Measurements from ENCODE around the gene ZCCHC24.
"Not testable (repeated sequence)": the region's sequence is repeated elsewhere in the genome, so short reads cannot be mapped to it uniquely, and the experiment has no call there.

Gene ZCCHC24

DNA sequence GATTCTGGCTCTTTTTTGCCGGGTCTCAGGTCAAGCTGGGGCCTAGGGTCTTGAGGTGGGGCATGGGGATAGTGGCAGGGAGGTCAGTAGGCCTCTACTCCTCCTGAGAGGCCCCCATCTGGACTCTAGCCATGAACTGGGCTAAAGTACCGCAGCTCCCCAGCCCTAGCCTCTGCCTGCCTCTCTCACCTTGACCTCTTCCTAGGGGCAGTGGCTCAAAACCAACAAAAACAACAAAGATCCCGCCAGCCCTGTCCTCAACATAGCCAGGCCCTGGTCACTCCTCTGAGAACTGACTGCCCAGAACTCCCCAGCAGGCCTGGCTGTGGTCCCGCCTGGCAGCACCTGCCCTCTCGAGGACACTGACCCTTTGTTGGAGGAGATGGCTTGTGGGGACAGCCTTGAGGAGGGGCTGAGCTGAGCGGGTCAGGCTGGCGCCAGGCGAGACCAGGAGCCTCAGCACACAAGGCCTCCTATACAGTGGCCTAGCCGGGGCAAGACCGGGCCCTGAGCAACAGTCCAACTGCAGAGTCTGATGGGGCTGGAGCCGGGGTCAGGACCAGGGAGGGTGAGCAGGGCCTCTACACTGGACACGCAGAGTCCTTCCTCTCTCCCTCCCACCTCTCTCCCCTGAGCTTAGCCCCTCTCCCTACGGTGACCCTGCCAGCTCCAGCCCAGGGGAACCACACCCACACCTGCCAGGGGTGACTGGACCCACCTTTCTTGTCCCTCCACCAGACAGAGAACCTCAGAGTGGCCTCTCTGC is 109.8 kb downstream of the ZCCHC24 start:
- Mint-ChIP-seq H3K9me3 (peaks cover 2% of the 10 kb centered on the region), H3K36me3 (ENCODE audit: low read depth) (no peaks in the 10 kb centered on the region), H3K27me3 (ENCODE audit: low read depth) (peaks cover 5% of the 10 kb centered on the region), H3K4me3 (no peak overlapping the region), H3K4me1 (peaks cover 9% of the 10 kb centered on the region), H3K27ac (no peak overlapping the region)
- TF ChIP-seq, protein P1, sequence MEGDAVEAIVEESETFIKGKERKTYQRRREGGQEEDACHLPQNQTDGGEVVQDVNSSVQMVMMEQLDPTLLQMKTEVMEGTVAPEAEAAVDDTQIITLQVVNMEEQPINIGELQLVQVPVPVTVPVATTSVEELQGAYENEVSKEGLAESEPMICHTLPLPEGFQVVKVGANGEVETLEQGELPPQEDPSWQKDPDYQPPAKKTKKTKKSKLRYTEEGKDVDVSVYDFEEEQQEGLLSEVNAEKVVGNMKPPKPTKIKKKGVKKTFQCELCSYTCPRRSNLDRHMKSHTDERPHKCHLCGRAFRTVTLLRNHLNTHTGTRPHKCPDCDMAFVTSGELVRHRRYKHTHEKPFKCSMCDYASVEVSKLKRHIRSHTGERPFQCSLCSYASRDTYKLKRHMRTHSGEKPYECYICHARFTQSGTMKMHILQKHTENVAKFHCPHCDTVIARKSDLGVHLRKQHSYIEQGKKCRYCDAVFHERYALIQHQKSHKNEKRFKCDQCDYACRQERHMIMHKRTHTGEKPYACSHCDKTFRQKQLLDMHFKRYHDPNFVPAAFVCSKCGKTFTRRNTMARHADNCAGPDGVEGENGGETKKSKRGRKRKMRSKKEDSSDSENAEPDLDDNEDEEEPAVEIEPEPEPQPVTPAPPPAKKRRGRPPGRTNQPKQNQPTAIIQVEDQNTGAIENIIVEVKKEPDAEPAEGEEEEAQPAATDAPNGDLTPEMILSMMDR (IDR thresholded peaks at IDR 0.05; ENCODE audit: unreplicated experiment in 3 of 3), result no peak

DNA sequence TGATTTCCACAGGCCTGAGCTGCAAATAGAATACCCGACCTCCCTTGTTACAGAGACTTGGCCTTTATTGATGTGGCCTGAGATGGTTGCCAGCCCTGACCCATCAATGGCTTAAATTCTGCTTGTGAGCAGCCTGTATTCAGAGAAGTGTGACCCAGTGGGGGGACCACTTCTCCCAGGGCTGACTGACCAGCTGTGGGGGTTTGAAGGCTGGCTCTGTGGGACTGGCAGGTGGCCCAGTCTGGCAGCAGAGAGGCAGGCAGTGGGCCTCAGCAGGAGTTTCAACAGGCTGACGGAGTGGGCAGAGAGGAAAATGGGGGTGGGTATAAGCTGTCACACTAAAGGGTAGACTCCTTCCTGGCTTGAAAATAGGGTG is 110.3 kb downstream of the ZCCHC24 start:
- TF ChIP-seq, protein P1 (IDR thresholded peaks at IDR 0.05; ENCODE audit: unreplicated experiment in 3 of 3), result no peak
- no peak overlapping the region for H3K4me3 Mint-ChIP-seq
- H3K27me3 Mint-ChIP-seq (ENCODE audit: low read depth), result peaks cover 5% of the 10 kb centered on the region
- H3K4me1 Mint-ChIP-seq, result peaks cover 9% of the 10 kb centered on the region
- H3K36me3 Mint-ChIP-seq (ENCODE audit: low read depth), result no peaks in the 10 kb centered on the region
- H3K9me3 Mint-ChIP-seq, result peaks cover 2% of the 10 kb centered on the region
- H3K27ac Mint-ChIP-seq, result no peak overlapping the region

DNA sequence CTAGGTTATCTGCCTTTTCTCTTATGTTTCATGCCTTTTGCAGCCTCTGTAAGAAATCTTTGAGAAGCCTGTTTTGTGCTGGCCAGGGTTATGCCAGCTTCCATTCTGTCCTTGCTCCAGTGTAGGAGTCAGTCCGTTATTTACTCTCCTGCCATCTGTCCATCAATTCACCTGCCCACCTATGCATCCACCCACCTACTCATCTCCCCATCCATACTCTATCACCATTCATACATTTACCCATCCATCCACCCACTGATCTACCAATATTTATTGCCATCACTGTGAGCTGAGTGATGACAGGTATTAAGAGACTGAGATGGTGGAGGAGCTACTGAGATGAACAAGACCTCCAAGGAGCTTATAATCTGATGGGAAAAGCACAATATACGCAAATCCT is 110.9 kb downstream of the ZCCHC24 start:
- no peak overlapping the region for H3K4me3 Mint-ChIP-seq
- H3K27ac Mint-ChIP-seq, result no peak overlapping the region
- peaks cover 2% of the 10 kb centered on the region for H3K9me3 Mint-ChIP-seq
- H3K36me3 Mint-ChIP-seq (ENCODE audit: low read depth), result no peaks in the 10 kb centered on the region
- peaks cover 5% of the 10 kb centered on the region for H3K27me3 Mint-ChIP-seq (ENCODE audit: low read depth)
- peaks cover 9% of the 10 kb centered on the region for H3K4me1 Mint-ChIP-seq
- TF ChIP-seq, protein P1 (IDR thresholded peaks at IDR 0.05; ENCODE audit: unreplicated experiment in 3 of 3), result no peak

DNA sequence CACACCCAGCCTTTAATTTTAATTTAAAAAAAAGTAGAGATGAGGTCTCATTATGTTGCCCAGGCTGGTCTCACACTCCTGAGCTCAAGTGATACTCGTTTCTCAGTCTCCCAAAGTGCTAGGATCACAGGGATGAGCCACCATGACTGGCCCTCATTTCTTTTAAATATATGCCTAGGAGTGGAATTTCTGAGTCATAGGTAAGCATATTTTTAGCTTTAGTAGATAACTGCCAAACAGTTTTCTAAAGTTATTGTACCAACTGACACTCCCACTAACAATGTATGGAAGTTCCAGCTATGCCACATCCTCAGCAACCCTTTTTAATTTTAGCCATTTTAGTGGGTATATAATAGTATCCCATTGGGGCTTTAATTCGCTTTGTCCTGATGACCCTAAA is 111.9 kb downstream of the ZCCHC24 start:
- TF ChIP-seq, protein P1 (IDR thresholded peaks at IDR 0.05; ENCODE audit: unreplicated experiment in 3 of 3), result no peak
- H3K27me3 Mint-ChIP-seq (ENCODE audit: low read depth), result peaks cover 5% of the 10 kb centered on the region
- peaks cover 2% of the 10 kb centered on the region for H3K9me3 Mint-ChIP-seq
- no peak overlapping the region for H3K27ac Mint-ChIP-seq
- peaks cover 9% of the 10 kb centered on the region for H3K4me1 Mint-ChIP-seq
- no peak overlapping the region for H3K4me3 Mint-ChIP-seq
- H3K36me3 Mint-ChIP-seq (ENCODE audit: low read depth), result no peaks in the 10 kb centered on the region

DNA sequence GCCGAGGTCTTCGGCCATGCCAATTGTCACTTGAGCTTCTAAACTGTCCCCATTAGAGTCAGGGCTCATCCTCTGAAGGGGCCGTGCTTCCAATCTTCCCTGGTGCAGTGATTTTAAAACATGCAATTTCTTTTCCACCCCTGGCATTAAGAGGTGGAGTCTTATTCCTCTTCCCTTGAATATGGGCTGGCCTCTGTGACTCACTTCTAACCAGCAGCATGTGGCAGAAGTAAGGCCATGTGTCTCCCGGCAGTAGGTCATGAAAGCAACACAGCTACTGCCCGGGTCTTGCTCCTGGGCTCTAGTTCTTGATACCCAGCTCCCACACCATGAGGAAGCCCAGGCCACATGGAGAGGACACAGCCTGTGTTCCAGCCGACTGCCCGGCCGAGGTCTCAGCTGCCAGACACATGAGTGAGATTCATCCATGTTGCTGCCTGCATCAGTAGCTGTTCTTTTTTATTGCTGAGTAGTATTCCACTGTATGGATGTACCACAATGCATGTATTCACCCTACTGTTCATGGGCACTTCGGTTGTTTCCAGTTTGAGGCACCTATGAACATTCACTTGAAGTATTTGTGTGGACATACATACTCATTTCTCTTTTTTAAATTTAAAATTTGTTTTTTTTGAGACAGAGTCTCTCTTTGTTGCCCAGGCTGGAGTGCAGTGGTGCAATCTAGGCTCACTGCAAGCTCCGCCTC is 112.7 kb downstream of the ZCCHC24 start:
- not testable (repeated sequence) for H3K36me3 Mint-ChIP-seq (ENCODE audit: low read depth); H3K4me1 Mint-ChIP-seq; H3K9me3 Mint-ChIP-seq; H3K27ac Mint-ChIP-seq; H3K4me3 Mint-ChIP-seq; H3K27me3 Mint-ChIP-seq (ENCODE audit: low read depth)
